GM21515 (cell line): ENCODE results near the gene UPF2.
"Not testable (repeated sequence)": the region's sequence is repeated elsewhere in the genome, so short reads cannot be mapped to it uniquely, and the experiment has no call there.

Experiments
- ATAC-seq: cut with Tn5 transposase; IDR thresholded peaks from one replicate; pipeline ENCODE4 v1.9.1; 2021; ENCODE audit not compliant: unreplicated experiment

Gene UPF2, protein sequence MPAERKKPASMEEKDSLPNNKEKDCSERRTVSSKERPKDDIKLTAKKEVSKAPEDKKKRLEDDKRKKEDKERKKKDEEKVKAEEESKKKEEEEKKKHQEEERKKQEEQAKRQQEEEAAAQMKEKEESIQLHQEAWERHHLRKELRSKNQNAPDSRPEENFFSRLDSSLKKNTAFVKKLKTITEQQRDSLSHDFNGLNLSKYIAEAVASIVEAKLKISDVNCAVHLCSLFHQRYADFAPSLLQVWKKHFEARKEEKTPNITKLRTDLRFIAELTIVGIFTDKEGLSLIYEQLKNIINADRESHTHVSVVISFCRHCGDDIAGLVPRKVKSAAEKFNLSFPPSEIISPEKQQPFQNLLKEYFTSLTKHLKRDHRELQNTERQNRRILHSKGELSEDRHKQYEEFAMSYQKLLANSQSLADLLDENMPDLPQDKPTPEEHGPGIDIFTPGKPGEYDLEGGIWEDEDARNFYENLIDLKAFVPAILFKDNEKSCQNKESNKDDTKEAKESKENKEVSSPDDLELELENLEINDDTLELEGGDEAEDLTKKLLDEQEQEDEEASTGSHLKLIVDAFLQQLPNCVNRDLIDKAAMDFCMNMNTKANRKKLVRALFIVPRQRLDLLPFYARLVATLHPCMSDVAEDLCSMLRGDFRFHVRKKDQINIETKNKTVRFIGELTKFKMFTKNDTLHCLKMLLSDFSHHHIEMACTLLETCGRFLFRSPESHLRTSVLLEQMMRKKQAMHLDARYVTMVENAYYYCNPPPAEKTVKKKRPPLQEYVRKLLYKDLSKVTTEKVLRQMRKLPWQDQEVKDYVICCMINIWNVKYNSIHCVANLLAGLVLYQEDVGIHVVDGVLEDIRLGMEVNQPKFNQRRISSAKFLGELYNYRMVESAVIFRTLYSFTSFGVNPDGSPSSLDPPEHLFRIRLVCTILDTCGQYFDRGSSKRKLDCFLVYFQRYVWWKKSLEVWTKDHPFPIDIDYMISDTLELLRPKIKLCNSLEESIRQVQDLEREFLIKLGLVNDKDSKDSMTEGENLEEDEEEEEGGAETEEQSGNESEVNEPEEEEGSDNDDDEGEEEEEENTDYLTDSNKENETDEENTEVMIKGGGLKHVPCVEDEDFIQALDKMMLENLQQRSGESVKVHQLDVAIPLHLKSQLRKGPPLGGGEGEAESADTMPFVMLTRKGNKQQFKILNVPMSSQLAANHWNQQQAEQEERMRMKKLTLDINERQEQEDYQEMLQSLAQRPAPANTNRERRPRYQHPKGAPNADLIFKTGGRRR

DNA sequence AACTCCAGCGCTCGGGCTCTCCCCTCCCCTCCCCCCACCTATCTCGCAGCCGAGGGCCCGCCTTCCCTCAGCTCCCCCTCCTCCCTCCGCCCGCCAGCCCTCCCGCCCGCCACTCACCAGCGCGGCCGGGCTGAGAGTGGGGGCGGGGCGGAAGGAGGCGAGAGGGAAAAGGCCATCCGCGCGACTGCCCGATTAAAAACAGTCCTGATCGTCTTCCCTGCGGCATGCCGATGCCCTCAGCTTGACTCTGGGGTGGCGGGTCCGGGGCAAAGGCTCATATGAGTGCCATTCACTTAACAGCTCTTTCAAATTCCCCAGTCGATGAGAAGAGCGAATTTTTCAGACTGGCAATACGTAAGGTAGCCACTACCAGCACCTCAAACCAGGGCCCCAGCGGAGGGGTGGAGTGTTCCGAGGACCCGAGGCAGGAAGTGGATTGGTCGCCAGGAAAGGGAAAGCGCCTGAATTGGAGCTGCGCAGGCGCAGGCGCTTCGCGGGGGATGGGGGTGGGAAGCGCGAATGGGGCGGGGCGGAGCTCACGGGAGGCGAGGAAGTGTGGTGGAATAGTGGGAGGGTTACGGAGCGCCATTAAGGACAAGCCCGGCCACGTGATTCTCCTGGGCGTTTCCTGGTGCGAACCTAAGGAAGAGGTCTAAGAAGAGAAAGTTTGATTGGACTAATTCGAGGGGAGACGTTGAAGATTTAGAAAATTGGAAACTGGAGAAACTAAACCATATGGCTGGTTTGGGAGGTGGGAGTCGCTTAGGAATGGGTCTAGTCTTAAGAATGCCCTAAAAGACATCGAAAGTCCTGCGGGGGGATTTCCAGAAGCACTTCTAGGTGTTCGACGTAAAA lies at the start of gene UPF2:
TSS of gene UPF2 (minus strand) at position 13 of the 855 bp plus-strand sequence. CDS start 7,386 bp downstream, outside the sequence.
- peak; percentile 60 for ATAC-seq

DNA sequence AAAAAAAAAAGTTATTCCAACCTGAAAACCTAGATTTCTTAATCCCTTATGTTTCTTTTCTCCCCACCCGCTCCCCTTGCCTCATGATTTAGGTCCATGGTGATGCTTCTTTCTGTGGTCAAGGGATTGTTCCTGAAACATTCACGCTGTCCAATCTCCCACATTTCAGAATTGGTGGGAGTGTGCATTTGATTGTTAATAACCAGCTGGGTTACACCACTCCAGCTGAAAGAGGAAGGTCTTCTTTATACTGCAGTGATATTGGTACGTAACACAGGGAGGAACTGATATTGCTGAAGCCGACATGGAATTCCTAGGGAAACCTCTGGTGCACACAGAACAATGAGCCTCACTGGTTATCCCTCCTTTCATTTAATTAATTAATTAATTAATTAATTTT lies 48.8 kb upstream of the UPF2 start:
- ATAC-seq: no peak

DNA sequence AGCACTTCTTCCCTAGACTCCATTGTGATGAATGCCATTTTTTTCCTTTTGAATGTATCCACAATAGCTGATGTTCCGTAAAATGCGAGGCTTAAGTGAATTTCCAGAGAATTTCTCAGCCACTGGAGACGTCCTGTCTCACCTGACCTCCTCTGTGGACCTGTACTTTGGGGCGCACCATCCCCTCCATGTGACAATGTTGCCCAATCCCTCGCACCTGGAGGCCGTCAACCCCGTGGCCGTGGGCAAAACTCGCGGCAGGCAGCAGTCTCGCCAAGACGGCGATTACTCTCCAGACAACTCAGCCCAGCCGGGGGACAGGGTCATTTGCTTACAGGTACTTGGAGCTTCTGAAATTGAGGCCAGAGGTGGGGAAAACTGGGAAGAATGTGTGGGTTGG lies 46.3 kb upstream of the UPF2 start:
- no peak for ATAC-seq

DNA sequence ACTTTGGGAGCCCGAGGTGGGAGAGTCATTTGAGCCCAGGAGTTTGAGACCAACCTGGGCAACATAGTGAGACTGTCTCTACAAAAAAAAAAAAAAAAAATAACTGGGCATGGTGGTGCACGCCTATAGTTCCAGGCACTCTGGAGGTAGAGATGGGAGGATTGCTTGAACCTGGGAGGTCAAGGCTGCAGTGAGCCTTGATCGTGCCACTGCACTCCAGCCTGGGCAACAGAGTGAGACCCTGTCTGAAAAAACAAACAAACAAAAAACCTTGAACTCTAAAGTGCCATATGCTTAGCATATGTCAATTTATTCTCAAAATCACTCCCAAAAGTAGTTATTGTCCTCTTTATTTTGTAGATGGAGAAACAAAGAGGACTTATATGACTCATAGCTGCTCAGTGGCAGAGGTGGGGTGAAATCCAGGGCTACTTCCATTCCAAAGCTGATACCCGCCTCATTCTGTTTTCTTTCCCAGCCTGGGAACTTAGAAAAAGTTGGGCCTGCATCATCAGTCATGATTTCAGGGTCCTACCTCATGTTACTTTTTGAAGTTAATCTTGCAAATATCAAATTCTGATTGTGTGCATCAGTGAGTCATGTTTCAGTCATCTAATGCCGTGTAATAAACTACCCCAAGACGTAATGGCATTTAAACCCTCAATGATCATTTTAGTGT lies 39.4 kb upstream of the UPF2 start:
- ATAC-seq: no peak

DNA sequence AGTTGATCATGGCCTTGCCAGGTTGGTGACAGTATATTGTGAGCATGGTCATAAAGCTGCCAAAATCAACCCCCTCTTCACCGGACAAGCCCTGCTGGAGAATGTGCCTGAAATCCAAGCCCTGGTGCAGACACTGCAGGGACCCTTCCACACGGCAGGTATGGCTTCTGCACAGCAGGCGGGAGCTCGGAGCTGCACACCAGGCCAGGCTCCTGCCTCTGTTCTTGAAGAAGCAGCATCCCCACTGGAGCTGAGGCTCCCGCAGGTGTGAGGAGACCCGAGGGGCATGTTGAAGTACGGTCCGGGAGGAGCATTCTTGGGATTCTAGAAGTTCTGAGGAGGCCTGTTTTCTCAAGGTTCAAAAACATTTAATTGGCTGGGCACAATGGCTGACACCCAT lies 38.9 kb upstream of the UPF2 start:
- no peak for ATAC-seq

DNA sequence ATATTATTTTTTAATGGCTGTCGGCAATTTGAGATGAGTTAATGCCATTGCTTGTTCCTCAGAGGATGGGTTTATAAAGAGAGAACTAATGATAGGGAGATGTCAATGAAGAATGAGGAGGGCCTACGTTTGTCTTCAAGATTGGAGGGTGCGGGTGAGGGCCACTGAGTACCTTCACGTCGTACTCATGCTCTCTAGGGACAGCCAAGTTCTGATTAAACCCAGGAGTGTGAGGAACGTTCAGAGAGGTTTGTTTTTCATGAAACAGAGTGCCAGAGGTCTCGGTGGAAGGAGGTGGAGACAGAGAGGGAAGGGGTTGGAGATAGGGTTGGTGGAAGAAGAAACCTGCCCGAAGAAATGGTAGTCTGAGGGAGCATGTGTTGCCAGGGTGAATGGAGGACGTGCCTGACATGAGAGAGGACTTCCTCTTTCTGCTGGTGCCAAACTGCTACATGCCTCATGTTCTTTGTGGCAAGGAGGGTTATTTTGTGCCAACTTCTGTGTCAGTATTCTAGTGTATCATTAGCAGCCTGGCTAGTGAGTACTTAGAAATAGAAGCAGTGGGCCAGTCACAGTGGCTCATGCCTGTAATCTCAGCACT lies 35.1 kb upstream of the UPF2 start:
- ATAC-seq: no peak

DNA sequence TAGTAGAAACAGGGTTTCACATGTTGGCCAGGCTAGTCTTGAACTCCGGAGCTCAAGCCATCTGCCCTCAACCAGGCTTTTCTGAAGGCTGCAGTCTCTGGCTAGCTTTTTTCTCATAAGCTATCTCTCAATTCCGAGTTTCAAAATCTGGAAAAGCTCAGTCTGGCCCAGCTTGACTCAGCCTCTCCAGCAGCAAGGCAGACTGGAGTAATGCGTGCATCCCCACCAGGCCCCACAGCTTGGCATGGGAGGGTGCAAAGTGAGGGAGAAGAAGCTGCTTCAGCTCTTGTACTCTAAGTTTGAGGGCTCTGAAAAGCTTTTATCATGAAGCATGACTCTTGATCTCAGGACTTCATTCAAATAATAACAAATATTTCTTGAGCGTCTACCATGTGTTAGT lies 30.9 kb upstream of the UPF2 start:
- ATAC-seq: no peak

DNA sequence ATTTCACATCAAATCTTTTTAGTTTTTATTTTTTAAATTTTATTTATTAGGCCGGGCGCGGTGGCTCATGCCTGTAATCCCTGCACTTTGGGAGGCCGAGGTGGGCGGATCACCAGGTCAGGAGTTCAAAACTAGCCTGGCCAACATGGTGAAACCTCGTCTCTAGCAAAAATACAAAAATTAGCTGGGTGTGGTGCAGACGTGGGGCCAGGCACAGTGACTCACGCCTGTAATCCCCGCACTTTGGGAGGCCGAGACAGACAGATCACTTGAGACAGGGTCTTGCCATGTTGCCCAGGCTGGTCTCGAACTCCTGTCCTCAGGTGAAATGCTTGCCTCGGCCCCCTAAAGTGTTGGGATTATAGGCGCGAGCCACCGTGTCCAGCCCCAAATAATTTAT lies 28.8 kb upstream of the UPF2 start:
- not testable (repeated sequence) for ATAC-seq

DNA sequence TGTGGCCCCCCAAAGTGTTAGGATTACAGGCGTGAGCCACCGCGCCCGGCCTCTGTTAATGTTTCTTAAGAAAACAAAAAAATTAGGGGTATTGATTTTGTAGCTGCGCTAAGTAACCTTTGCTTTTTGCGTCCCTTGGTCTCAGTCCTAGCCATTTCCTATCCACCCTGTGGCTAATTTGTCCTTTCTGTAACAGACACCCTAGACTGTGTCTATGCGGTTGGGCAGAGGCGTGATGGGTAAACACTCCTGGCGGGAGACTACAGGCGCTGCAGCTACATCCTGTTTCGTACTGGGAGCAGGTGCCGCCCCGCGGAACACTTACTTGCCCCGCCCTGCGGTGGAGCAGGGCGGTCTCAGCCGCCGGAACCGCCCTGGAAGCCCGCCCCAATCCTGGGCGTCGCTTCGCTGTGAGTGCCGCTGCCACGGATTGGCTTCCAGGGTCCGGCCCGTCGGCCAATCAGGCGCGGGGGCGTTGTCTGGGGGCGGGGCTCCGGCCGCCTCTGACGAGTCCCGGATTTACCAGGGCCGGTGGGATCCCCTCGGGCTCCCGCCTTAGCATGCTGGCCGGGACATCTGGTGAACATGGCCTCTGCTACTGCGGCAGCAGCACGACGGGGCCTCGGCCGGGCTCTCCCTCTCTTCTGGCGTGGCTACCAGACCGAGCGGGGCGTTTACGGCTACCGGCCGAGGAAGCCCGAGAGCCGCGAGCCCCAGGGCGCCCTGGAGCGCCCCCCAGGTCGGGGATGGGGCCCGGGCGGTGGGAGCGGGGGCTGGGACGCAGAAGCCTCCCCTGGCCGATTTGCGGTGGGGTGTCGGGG lies 26.1 kb upstream of the UPF2 start, which contains the start of gene DHTKD1:
TSS of gene DHTKD1 (plus strand) at position 506 of the 821 bp plus-strand sequence. CDS start at position 586, 80 bp downstream.
- ATAC-seq: peak; percentile 96

DNA sequence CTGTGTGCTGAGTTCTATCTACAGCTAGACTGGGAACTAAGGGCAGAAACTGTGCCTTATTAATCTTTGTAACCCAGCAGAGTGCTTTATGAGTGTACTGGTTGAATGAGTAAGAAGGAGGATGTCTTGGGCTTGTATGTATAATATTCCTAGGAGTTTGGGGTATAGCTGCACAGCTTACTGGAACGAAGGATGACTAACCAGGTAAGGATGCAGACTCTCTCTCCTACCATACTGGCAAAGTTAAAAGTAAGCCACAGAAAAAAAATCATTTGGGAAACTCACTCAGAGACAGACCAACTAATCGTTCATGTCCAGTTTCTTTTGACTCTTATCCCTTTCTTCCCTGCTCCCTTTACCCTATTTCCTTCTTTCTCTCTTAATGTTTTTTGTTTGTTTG lies 24.7 kb upstream of the UPF2 start:
- ATAC-seq: no peak

DNA sequence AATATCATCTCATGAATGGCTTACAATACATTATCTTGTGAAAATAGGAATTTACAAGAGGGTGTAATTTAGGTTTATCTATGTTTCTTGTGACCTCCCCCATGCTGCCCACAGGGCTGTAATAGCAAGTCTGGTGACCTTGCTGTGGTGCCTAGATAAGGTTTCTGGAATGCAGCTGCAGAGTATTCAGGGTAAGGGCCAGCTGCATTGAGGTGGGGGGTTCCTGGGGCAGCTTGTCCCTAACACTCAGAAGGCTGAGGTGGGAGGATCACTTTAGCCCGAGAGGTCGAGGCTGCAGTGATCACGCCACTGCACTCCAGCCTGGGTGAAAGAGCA lies 20.8 kb upstream of the UPF2 start:
- ATAC-seq: no peak

DNA sequence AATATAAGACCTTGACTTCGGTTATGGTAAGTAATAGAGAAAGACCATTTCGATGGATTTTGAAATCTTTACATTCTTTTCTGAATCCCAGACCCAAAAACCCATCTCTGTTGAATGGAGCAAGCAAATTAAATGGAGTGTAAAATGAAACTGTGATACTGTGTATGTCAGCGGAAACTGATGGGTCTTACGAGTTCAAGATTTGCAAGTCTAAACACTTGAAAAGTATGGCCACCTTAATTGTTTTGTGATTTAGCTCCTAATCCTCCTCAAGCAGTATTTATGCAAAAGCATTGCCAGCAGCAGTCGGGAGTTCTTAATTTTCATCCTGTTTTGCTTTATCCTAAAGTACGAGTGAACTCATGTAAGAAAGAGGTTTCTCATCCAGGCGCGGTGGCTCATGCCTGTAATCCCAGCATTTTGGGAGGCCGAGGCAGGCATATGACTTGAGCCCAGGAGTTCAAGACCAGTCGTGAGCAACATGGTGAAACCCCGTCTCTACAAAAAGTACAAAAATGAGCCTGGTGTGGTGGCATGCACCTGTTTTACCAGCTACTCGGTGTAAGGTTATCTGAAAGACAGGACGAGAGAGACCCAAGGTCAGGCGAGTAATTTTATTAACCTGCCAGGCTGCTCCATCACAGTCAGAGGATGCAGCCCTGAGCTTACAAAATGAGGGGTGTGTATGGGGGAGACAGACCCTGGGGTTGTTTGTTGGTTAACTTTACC lies 20.3 kb upstream of the UPF2 start:
- ATAC-seq: no peak

DNA sequence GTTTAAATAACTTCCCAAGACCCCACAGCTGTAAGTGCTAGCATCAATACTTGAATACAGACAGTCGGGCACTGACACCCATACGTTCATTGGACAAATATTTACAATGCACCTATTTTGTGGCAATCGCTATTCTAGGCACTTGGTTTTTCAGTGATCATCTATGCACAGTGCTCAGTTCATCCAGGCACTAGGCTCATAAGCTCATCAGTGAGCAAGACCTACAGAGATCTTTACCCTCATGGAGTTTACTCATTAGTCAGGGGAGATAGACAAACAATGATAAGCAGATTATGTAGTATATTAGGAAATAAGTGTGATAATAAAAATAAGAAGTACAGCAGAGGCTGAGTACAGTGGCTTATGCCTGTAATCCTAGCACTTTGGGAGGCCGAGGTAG lies 18.5 kb upstream of the UPF2 start:
- no peak for ATAC-seq

DNA sequence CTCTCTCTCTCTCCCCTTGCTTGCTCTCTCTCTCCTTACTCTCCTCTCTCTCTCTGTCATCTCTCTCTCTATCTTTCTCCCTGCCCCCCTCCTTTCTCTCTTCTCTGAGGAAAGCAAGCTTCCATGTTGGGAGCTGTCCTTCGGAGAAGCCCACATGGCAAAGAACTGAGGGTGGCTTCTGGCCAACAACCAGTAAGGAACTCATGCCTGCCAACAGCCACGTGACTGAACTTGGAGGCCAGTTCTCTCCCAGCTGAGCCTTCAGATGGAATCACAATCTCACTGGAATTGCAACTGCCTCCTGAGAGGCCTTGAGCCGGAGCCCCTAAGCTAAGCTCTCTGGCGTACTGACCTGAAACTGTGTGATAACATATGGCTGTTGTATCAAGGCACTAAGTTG lies 14.1 kb upstream of the UPF2 start:
- no peak for ATAC-seq

DNA sequence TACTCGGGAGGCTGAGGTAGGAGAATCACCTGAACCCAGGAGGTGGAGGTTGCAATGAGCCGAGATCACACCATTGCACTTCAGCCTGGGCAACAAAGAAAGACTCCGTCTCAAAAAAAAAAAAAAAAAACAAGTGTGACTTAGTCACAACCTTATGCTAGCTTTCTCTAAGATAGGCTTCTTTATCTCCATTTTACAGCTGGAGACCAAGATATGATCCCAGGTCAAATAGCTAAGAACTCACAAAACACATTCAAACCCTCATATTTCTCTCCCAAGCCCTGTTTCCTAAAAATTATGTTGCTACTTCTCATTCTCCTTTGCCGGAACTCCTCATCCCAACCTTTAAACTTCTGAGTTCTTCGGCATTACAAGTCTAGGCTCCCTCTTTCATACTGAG lies 13.1 kb upstream of the UPF2 start:
- no peak for ATAC-seq

DNA sequence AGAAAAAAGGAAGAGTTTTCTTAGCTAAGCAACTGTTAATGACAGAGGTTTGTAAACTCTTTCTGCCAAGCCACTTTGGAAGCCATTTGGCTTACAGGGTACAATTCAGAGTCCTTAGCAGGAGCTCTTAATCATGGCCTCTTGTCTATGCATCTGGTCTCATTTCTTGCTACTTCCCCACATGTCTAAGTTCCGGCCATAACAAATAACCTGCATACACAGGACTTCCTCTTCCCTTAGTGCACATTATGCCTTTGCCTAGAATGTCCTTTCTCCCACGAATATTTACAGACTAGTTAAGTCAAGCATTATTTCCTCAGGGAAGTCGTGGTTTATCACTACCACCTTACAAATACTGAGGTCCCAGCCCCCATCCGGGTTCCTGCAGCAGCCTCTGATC lies 8.6 kb upstream of the UPF2 start:
- ATAC-seq: no peak

DNA sequence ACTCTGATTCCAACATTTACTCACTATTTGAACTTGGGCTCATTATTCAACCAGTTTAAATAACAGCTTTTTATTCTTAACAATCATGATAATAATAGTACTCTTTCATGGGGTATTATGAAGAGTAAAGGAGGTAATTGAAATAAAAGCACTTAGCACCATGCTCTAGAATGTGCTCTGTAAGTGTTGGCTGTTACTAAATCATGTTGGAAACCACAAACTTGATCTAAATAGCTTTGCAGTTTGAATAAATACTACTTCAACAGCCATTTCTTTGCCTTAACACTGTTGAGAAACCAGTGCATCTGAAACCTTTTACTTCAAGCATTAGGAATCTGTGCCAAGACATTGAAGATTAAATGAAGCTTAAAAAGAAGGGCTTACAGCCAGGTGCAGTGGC lies 7.9 kb upstream of the UPF2 start:
- ATAC-seq: no peak

DNA sequence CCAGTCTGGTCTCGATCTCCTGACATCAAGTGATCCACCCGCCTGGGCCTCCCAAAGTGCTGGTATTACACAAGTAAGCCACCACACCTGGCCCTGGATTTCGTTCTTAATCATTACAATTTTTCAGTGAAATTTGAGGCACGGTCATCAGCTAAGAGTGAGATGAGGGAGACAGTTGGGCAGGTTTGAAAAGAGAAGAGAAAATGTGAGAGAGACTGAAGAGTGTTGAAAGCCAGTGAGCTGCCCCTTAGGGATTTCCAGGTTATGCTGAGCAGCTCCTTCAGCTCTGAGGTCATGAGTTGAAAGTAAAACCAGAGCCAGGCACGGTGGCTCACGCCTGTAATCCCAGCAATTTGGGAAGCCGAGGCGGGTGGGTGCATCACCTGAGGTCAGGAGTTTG lies 5.9 kb upstream of the UPF2 start:
- ATAC-seq: peak; percentile 28
